BE2C (cell line): ENCODE data around the gene GALNT16.

Experiments used
- DNase-seq: peaks from one replicate; pipeline ENCODE4 v3.0.0-alpha.2; 2020
- H3K27me3 ChIP-seq: fragments of 250-450 bp; sonication (Bioruptor Pico); 2 replicates; pipeline ENCODE4 v1.5.1; 2020; ENCODE audit warnings: mild to moderate bottlenecking
- H3K36me3 ChIP-seq: fragments of 250-450 bp; sonication (Bioruptor Pico); 2 replicates; pipeline ENCODE4 v1.5.1; 2020; ENCODE audit warnings: mild to moderate bottlenecking
- H3K4me1 ChIP-seq: fragments of 250-450 bp; sonication (Bioruptor Pico); 2 replicates; pipeline ENCODE4 v1.5.1; 2020
- H3K4me3 ChIP-seq: 2 replicates; pipeline ENCODE4 v1.5.1; 2011; ENCODE audit warnings: low read depth, low read length
- H3K9me3 ChIP-seq: fragments of 250-450 bp; sonication (Bioruptor Pico); 2 replicates; pipeline ENCODE4 v1.5.1; 2020
- TF ChIP-seq, protein P1 (sequence below): IDR thresholded peaks from 2 replicates; pipeline ENCODE4 v1.5.1; 2012; ENCODE audit warnings: mild to moderate bottlenecking, low read depth, low read length

The GALNT16 gene

DNA sequence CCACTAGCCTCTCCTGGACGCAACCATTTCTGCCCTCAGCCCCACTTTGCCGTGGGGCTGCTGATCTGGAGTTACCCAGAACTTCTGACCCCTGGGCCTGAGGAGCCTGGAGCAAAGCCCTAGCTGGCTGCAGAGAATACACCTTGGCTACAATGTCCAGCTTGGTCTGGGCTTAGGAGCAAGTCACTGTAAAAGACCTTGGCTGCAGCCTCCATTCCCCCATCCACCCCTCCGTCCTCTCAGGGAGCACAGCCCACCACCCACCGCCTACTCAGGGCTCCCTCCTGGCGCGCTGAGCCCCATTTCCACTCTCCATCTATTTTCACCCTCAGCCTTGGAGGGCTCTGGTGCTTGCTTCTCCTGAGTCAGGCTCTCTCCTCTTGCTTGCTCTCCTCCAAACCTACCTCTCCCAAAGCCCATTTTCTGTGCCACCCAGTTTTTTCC is 95.2 kb downstream of the GALNT16 start:
- Histone ChIP-seq H3K4me1 (no peaks in the 10 kb centered on the region), H3K36me3 (no peaks in the 10 kb centered on the region), H3K4me3 (no peak overlapping the region), H3K27me3 (no peaks in the 10 kb centered on the region), H3K9me3 (no peaks in the 10 kb centered on the region)
- no peak for DNase-seq
- TF ChIP-seq, protein P1, sequence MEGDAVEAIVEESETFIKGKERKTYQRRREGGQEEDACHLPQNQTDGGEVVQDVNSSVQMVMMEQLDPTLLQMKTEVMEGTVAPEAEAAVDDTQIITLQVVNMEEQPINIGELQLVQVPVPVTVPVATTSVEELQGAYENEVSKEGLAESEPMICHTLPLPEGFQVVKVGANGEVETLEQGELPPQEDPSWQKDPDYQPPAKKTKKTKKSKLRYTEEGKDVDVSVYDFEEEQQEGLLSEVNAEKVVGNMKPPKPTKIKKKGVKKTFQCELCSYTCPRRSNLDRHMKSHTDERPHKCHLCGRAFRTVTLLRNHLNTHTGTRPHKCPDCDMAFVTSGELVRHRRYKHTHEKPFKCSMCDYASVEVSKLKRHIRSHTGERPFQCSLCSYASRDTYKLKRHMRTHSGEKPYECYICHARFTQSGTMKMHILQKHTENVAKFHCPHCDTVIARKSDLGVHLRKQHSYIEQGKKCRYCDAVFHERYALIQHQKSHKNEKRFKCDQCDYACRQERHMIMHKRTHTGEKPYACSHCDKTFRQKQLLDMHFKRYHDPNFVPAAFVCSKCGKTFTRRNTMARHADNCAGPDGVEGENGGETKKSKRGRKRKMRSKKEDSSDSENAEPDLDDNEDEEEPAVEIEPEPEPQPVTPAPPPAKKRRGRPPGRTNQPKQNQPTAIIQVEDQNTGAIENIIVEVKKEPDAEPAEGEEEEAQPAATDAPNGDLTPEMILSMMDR: no peak

DNA sequence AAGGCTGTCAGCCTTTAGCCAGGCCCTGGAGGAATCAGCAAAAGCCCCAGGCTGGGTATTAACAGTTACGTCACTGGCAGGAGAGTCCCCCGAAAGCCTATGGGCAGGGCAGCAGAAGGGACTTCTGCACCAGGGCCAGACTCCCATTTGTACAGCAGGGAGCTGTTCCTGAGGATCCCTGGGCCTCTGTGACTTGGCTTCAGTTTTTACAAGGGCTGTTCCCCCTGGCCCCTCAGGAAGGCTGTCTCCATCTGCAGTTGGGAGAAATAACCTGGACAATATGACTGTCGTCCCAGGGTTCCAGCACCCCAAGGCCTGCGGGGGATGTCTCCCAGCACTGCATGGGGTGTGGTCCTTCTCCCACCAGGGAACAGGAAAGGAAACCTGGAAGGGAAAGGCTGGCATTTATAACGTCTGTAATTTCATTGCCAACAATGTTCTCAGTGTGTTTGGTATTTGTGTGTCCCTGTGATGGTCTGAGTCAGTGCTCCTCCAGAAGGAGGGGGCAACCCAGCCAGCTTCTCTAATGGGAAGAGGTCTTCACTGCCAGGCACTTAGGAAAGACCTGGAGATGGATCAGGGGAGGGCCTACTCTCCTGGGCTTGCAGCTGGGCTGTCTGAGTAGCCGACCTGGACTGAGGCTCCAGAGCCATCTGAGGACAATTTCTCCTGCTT is 95.8 kb downstream of the GALNT16 start:
- no peak overlapping the region for H3K4me3 ChIP-seq
- H3K36me3 ChIP-seq: no peaks in the 10 kb centered on the region
- H3K4me1 ChIP-seq: peaks cover 2% of the 10 kb centered on the region; the same call in 1 of the 2 replicates
- H3K27me3 ChIP-seq: no peaks in the 10 kb centered on the region
- TF ChIP-seq, protein P1: no peak
- DNase-seq: no peak
- H3K9me3 ChIP-seq: no peaks in the 10 kb centered on the region

DNA sequence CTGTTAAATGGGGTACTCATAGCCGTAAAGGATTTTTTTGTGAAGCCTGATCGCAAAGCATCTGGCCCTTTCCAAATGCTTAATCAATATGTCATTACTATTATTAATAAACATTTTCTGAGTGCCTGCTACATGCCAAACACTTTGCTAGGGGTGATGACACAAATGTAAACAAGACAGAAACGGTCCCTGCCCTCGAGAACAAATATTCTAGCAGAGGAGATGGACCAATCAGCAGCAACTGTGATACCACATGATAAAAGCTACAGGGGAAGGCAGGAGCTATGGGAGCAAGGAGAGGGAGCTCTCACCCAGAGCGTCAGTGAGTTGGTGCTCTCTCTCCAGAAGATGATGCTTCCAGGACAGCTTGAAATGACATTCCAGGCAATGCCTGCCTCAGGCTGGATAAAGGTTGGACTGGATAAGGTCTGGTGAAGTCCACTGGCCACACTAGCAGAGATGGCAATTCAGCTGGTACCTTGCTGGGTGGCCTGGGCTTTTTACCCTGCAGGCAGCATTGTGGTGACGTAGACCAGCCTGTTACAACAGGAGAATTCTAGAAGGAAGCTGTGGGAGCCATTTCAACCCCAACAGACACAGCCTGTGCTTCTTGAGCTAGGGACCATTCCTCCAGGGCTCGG is 97.1 kb downstream of the GALNT16 start:
- Histone ChIP-seq H3K4me3 (no peak overlapping the region), H3K4me1 (peaks cover 5% of the 10 kb centered on the region; the same call in 1 of the 2 replicates), H3K27me3 (no peaks in the 10 kb centered on the region), H3K36me3 (no peaks in the 10 kb centered on the region; the same call in 1 of the 2 replicates), H3K9me3 (no peaks in the 10 kb centered on the region)
- TF ChIP-seq, protein P1: no peak
- no peak for DNase-seq

DNA sequence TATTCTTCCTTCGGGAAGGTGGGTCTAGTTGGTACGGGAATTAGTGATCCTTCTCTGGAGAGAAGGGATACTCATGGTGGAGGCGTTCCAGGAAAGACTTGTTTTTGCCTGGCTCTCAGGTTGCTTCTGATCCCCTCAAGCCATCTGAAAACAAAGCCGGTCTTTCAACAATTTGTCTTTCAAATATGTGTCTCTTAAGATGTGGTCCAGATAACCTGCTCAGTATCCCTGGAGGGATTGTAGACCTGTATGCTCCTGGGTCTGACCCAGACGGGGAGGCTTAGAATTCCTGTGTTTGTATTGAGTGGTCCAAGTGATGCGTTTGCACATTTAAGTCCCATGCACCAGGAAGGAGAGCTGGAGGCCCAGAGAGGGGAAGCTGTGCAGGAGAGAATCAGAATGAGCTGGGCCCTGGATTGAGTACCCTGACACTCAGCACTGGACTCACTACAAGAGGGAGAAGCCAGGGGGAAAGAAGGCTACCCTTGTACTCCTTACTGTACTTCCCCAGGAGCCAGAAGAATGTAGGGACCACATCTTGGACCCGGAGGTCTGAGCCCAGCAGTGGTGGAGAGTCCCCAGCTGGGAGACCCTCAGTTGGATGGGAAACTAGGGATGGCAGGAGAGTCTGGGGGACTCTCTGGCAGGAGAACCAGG is 97.7 kb downstream of the GALNT16 start:
- no peak for DNase-seq
- Histone ChIP-seq H3K4me1 (peaks cover 5% of the 10 kb centered on the region; the same call in 1 of the 2 replicates), H3K36me3 (no peaks in the 10 kb centered on the region; the same call in 1 of the 2 replicates), H3K4me3 (no peak overlapping the region), H3K9me3 (no peaks in the 10 kb centered on the region), H3K27me3 (no peaks in the 10 kb centered on the region)
- TF ChIP-seq, protein P1: no peak

DNA sequence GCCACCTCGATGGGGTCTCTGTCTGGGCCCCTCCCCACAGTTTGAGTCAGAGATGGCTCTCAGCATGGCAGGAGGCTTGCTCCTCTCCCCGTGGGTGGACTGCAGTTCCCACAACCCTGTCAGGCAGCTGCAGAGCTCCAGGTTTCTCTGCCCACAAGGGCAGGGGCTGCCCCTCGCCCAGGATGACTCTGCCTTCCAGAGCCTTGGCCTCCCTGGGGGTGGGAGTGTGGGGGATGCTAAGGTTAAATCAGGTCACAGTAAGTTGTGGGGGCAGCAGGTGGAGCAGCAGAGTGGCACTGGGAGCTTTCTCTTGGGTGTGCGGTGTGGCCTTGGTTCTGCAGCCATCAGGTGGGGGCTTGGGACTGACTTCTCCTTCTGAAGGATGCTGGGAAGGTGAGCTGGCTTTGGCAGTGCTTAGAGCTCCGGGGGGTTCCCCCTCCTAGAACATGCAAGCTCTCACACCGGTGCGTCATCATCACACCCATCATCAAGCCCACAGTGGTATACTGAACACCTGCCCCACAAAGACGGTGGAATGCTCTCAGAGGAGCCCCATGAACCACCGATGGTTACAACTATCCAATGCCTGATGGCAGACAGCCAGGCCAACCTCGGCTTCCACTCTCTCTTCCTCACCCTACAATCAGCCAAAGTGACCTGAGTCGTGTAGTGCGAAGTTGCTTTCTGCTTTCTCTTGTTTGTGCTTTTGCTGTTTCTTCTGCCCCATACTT is 98.4 kb downstream of the GALNT16 start:
- H3K36me3 ChIP-seq: no peaks in the 10 kb centered on the region; the same call in 1 of the 2 replicates
- TF ChIP-seq, protein P1: no peak
- DNase-seq: no peak
- peaks cover 5% of the 10 kb centered on the region; the same call in 1 of the 2 replicates for H3K4me1 ChIP-seq
- no peaks in the 10 kb centered on the region for H3K9me3 ChIP-seq
- H3K27me3 ChIP-seq: no peaks in the 10 kb centered on the region
- no peak overlapping the region for H3K4me3 ChIP-seq
